H1 (cell line): Measurements from ENCODE around the gene PROZ. TPM values are rescaled to one million over a fixed set of nuclear protein-coding genes. Genes with fewer than 3 reads are reported as not detected.

Experiments used
- CBX8 ChIP-seq: fragments of 300-800, 300-1000 bp; sonication (generic); IDR thresholded peaks from 2 replicates; pipeline ENCODE4 v1.7.1; 2016; ENCODE audit warnings: low read depth, low read length, borderline replicate concordance
- polyA plus RNA-seq, 7 experiments: library from polyadenylated mRNA; depleted of rRNA in 3 of 7; stranded (reverse) in 5 of 7; unstranded in 2 of 7; fragments of >200 nt in 5 of 7; fragments of 200-250 nt in 2 of 7; gene quantifications; 1 replicate in 5 of 7; 2 replicates in 1 of 7; 4 replicates in 1 of 7; pipeline versions ENCODE4 v1.2.1 to v1.2.3, GENCODE V29; 2011 to 2013; ENCODE audit warnings: missing spikeins in 2 of 7, mixed read lengths in 2 of 7
- total RNA-seq: library from RNA; stranded (reverse); fragmentation: NEBNext Ultra II Directional; extraction: Animal tissue kit (Norgen Biotek cat#: 25700); gene quantifications from 2 replicates; pipeline ENCODE4 v1.2.1, GENCODE V29; 2021

Gene PROZ
- total and polyA plus RNA-seq, 2 of the 8 experiments (the other 6 are each of a cell fraction or from before 2014, with no cell fraction given): not detected

- TF ChIP-seq CBX8: no peak
- TF ChIP-seq, all 59 proteins: peak for 0
Measured at GRCh38 chr13:113166266-113166665, 7.8 kb downstream of the PROZ start (continued).
